ENCODE results near the gene LSM8. TPM values are rescaled to one million over a fixed set of nuclear protein-coding genes. Genes with fewer than 3 reads are reported as not detected.

Gene LSM8
- total and polyA plus RNA-seq, 2 of the 8 experiments (the other 6 are each of a cell fraction or from before 2014, with no cell fraction given): 36.9 to 51.0 TPM

- TF ChIP-seq NANOG (IDR thresholded peaks at IDR 0.05; ENCODE audit: insufficient read depth, low read depth, low read length, poor library complexity, severe bottlenecking) (no peak), RFX5 (IDR thresholded peaks at IDR 0.05; ENCODE audit: borderline replicate concordance, low read depth, low read length) (no peak), CHD1 (IDR thresholded peaks at IDR 0.05; ENCODE audit: low read depth, low read length) (no peak), RXRA (IDR thresholded peaks at IDR 0.05; ENCODE audit: insufficient read depth, low read depth, low read length) (no peak), SP2 (IDR thresholded peaks at IDR 0.05; ENCODE audit: low read length) (no peak), BCL11A (IDR thresholded peaks at IDR 0.05; ENCODE audit: low read depth in 2 of 2, low read length in 2 of 2) (no peak)
Measured at GRCh38 chr7:118214051-118214832, 30.3 kb downstream of the LSM8 start (continued).

Measured in H1 (cell line).